H9 (cell line): ENCODE results near the gene SKAP1. TPM values are rescaled to one million over a fixed set of nuclear protein-coding genes. Genes with fewer than 3 reads are reported as not detected.

ENCODE experiments used
- DNase-seq: peaks from one replicate; pipeline ENCODE4 v3.0.0-alpha.2; 2017
- H2AFZ ChIP-seq: one replicate; pipeline ENCODE4 v1.6.1; 2013; ENCODE audit warnings: mild to moderate bottlenecking, low read length, control low read depth, moderate library complexity
- H2AK5ac ChIP-seq: 2 replicates; pipeline ENCODE4 v1.6.1; 2013; ENCODE audit warnings: low read length, control low read depth, mixed read lengths; ENCODE audit not compliant: insufficient read length
- H2BK120ac ChIP-seq: one replicate; pipeline ENCODE4 v1.6.1; 2013; ENCODE audit warnings: low read depth, mild to moderate bottlenecking, low read length, control low read depth, inconsistent platforms; ENCODE audit not compliant: poor library complexity, severe bottlenecking
- H2BK12ac ChIP-seq: 2 replicates; pipeline ENCODE4 v1.6.1; 2013; ENCODE audit warnings: low read length, control low read depth, mixed read lengths, low read depth; ENCODE audit not compliant: insufficient read length
- H2BK15ac ChIP-seq: 2 replicates; pipeline ENCODE4 v1.6.1; 2013; ENCODE audit warnings: low read depth, low read length, control low read depth
- H2BK20ac ChIP-seq: one replicate; pipeline ENCODE4 v1.6.1; 2013; ENCODE audit warnings: low read depth, mild to moderate bottlenecking, low read length, control low read depth, inconsistent platforms; ENCODE audit not compliant: poor library complexity, severe bottlenecking
- H2BK5ac ChIP-seq: 2 replicates; pipeline ENCODE4 v1.6.1; 2013; ENCODE audit warnings: low read length, control low read depth, mixed read lengths; ENCODE audit not compliant: insufficient read length
- H3K14ac ChIP-seq: 2 replicates; pipeline ENCODE4 v1.6.1; 2013; ENCODE audit warnings: low read length, control low read depth; ENCODE audit not compliant: insufficient read depth
- H3K18ac ChIP-seq: 2 replicates; pipeline ENCODE4 v1.6.1; 2013; ENCODE audit warnings: low read depth, mild to moderate bottlenecking, mixed read lengths, low read length, control low read depth; ENCODE audit not compliant: insufficient read length
- H3K23ac ChIP-seq: 2 replicates; pipeline ENCODE4 v1.6.1; 2013; ENCODE audit warnings: low read length, control low read depth, mixed read lengths, low read depth; ENCODE audit not compliant: insufficient read length
- H3K23me2 ChIP-seq: 2 replicates; pipeline ENCODE4 v1.6.1; 2013; ENCODE audit warnings: low read depth, mild to moderate bottlenecking, mixed read lengths, low read length, control low read depth; ENCODE audit not compliant: insufficient read length, poor library complexity, severe bottlenecking
- H3K27ac ChIP-seq: 2 replicates; pipeline ENCODE4 v1.5.1; 2013; ENCODE audit warnings: low read length, control low read depth, mixed read lengths, low read depth; ENCODE audit not compliant: insufficient read length
- H3K27me3 ChIP-seq: 2 replicates; pipeline ENCODE4 v1.6.1; 2013; ENCODE audit warnings: low read length, control low read depth, inconsistent platforms; ENCODE audit not compliant: insufficient read depth
- H3K4ac ChIP-seq: 2 replicates; pipeline ENCODE4 v1.6.1; 2013; ENCODE audit warnings: low read depth, mild to moderate bottlenecking, control low read depth, inconsistent platforms, low read length, moderate library complexity
- H3K4me1 ChIP-seq: 2 replicates; pipeline ENCODE4 v1.6.1; 2013; ENCODE audit warnings: low read length, control low read depth, inconsistent platforms; ENCODE audit not compliant: insufficient read depth
- H3K4me2 ChIP-seq: 2 replicates; pipeline ENCODE4 v1.6.1; 2013; ENCODE audit warnings: low read length, control low read depth, mixed read lengths; ENCODE audit not compliant: insufficient read length, insufficient read depth
- H3K56ac ChIP-seq: 2 replicates; pipeline ENCODE4 v1.6.1; 2013; ENCODE audit warnings: low read depth, mild to moderate bottlenecking, mixed read lengths, low read length, control low read depth; ENCODE audit not compliant: insufficient read length
- H3K79me1 ChIP-seq: 2 replicates; pipeline ENCODE4 v1.6.1; 2013; ENCODE audit warnings: low read depth, mild to moderate bottlenecking, moderate library complexity, low read length, control low read depth, inconsistent platforms; ENCODE audit not compliant: insufficient read depth, poor library complexity, severe bottlenecking
- H3K79me2 ChIP-seq: 2 replicates; pipeline ENCODE4 v1.6.1; 2013; ENCODE audit warnings: low read length, control low read depth, inconsistent platforms; ENCODE audit not compliant: insufficient read depth
- H3K9ac ChIP-seq: 2 replicates; pipeline ENCODE4 v1.6.1; 2013; ENCODE audit warnings: low read length, control low read depth, mixed read lengths; ENCODE audit not compliant: insufficient read length; ENCODE audit errors: extremely low read depth
- H3K9me3 ChIP-seq: one replicate; pipeline ENCODE4 v1.6.1; 2013; ENCODE audit warnings: low read depth, low read length, inconsistent platforms; ENCODE audit not compliant: control insufficient read depth
- H3T11ph ChIP-seq: one replicate; pipeline ENCODE4 v1.6.1; 2013; ENCODE audit warnings: mild to moderate bottlenecking, low read length, control low read depth, inconsistent platforms
- H4K20me1 ChIP-seq: one replicate; pipeline ENCODE4 v1.6.1; 2013; ENCODE audit not compliant: control insufficient read depth, insufficient read length, insufficient read depth
- H4K5ac ChIP-seq: 2 replicates; pipeline ENCODE4 v1.6.1; 2013; ENCODE audit warnings: low read depth, mild to moderate bottlenecking, mixed read lengths, low read length, control low read depth; ENCODE audit not compliant: insufficient read length
- H4K8ac ChIP-seq: replicated peaks from 2 replicates; pipeline ENCODE4 v1.6.1; 2013; ENCODE audit warnings: low read length, control low read depth, mixed read lengths, low read depth; ENCODE audit not compliant: insufficient read length
- H4K91ac ChIP-seq: 2 replicates; pipeline ENCODE4 v1.6.1; 2013; ENCODE audit warnings: low read depth, mild to moderate bottlenecking, moderate library complexity, mixed read lengths, low read length, control low read depth; ENCODE audit not compliant: insufficient read length
- H3K27ac Mint-ChIP-seq, 3 experiments: 2 replicates in 2 of 3; 3 replicates in 1 of 3; pipeline ENCODE4 v1.8.0; 2020 to 2021; ENCODE audit warnings: mixed read lengths in 3 of 3, mild to moderate bottlenecking in 1 of 3, moderate library complexity in 1 of 3
- H3K27me3 Mint-ChIP-seq: 2 replicates; pipeline ENCODE4 v1.8.0; 2021; ENCODE audit warnings: low read depth, mild to moderate bottlenecking, moderate library complexity, mixed read lengths
- H3K36me3 Mint-ChIP-seq, 3 experiments: 2 replicates in 2 of 3; 3 replicates in 1 of 3; pipeline ENCODE4 v1.8.0; 2020 to 2021; ENCODE audit warnings: low read depth in 3 of 3, mixed read lengths in 3 of 3; ENCODE audit not compliant: insufficient read depth in 1 of 3
- H3K4me1 Mint-ChIP-seq, 2 experiments: 2 replicates each; pipeline ENCODE4 v1.8.0; 2020; ENCODE audit warnings: mixed read lengths in 2 of 2
- H3K4me3 Mint-ChIP-seq, 2 experiments: 2 replicates in 1 of 2; 3 replicates in 1 of 2; pipeline ENCODE4 v1.8.0; 2020 to 2021; ENCODE audit warnings: mild to moderate bottlenecking in 2 of 2, mixed read lengths in 2 of 2, moderate library complexity in 1 of 2
- H3K9me3 Mint-ChIP-seq, 2 experiments: 2 replicates in 1 of 2; 3 replicates in 1 of 2; pipeline ENCODE4 v1.8.0; 2020; ENCODE audit warnings: mild to moderate bottlenecking in 2 of 2, mixed read lengths in 2 of 2, moderate library complexity in 1 of 2
- WGBS: extraction: QIAGEN DNeasy Blood & Tissue Kit; methylation state at CpG from one replicate; pipeline ENCODE4 v1.1.7; 2013; ENCODE audit warnings: missing lambda C conversion rate, low lambda C conversion rate, mixed read lengths; ENCODE audit not compliant: insufficient read length; ENCODE audit errors: extremely low coverage; 5-methylcytosine and 5-hydroxymethylcytosine counted together
- total RNA-seq: library from RNA; stranded (reverse); gene quantifications from 2 replicates; pipeline ENCODE4 v1.2.1, GENCODE V29; 2021
- TF ChIP-seq, protein P1 (sequence below): fragments of 200-600 bp; sonication (generic); conservative IDR thresholded peaks from 3 replicates; pipeline ENCODE4 v1.8.0; 2021; ENCODE audit warnings: antibody characterized with exemption, mild to moderate bottlenecking

The SKAP1 gene
- total RNA-seq, 1 experiment from 2014 or later, result not detected

DNA sequence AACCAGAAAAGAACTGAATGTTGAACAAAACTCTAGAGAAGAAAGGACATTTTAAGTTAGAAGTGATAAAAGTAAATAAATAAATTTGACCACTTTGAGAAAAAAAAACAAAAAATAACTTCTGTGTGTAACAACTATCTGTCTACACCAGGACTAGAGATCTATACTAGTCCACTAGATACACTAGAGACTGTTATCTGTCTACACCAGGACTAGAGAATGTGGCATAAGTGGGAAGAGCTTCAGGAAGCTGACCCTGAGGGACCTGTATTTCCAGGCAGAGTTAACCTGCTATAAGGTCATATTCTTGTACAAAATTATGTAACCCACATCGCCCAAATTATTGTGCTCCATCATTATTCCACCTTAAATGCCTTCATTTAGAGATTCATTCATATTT lies 160.8 kb downstream of the SKAP1 start:
- no peak overlapping the region for H4K91ac ChIP-seq
- no peaks in the 10 kb centered on the region for H4K20me1 ChIP-seq
- no peak overlapping the region for H2BK15ac ChIP-seq
- H4K8ac ChIP-seq, result no peak overlapping the region
- no peak overlapping the region for H3K4ac ChIP-seq
- no peak overlapping the region for H3K4me2 ChIP-seq
- H3K79me2 ChIP-seq, result no peaks in the 10 kb centered on the region
- H3K27me3 Mint-ChIP-seq, result peaks cover 7% of the 10 kb centered on the region
- DNase-seq, result no peak
- H3K14ac ChIP-seq, result no peak overlapping the region
- no peaks in the 10 kb centered on the region for H3K36me3 Mint-ChIP-seq
- WGBS, result no CpG with 5 or more reads among the region's 1 CpG
- no peak overlapping the region for H2BK12ac ChIP-seq
- H3K9me3 ChIP-seq, result no peaks in the 10 kb centered on the region
- H3T11ph ChIP-seq, result no peak overlapping the region
- H3K27ac ChIP-seq, result no peak overlapping the region
- no peak overlapping the region for H3K9ac ChIP-seq
- H2AK5ac ChIP-seq, result no peak overlapping the region
- no peak overlapping the region for H3K56ac ChIP-seq
- H3K27ac Mint-ChIP-seq, result no peak overlapping the region
- TF ChIP-seq, protein P1, sequence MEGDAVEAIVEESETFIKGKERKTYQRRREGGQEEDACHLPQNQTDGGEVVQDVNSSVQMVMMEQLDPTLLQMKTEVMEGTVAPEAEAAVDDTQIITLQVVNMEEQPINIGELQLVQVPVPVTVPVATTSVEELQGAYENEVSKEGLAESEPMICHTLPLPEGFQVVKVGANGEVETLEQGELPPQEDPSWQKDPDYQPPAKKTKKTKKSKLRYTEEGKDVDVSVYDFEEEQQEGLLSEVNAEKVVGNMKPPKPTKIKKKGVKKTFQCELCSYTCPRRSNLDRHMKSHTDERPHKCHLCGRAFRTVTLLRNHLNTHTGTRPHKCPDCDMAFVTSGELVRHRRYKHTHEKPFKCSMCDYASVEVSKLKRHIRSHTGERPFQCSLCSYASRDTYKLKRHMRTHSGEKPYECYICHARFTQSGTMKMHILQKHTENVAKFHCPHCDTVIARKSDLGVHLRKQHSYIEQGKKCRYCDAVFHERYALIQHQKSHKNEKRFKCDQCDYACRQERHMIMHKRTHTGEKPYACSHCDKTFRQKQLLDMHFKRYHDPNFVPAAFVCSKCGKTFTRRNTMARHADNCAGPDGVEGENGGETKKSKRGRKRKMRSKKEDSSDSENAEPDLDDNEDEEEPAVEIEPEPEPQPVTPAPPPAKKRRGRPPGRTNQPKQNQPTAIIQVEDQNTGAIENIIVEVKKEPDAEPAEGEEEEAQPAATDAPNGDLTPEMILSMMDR, result no peak
- H3K4me1 ChIP-seq, result no peaks in the 10 kb centered on the region
- no peak overlapping the region for H2AFZ ChIP-seq
- no peak overlapping the region for H4K5ac ChIP-seq
- H3K4me3 Mint-ChIP-seq, result no peak overlapping the region
- H2BK5ac ChIP-seq, result no peak overlapping the region
- no peaks in the 10 kb centered on the region for H3K79me1 ChIP-seq
- H2BK120ac ChIP-seq, result no peak overlapping the region
- no peak overlapping the region for H2BK20ac ChIP-seq
- H3K23ac ChIP-seq, result no peak overlapping the region
- H3K18ac ChIP-seq, result no peak overlapping the region
- no peaks in the 10 kb centered on the region for H3K23me2 ChIP-seq
- no peaks in the 10 kb centered on the region for H3K27me3 ChIP-seq
- H3K9me3 Mint-ChIP-seq, result no peaks in the 10 kb centered on the region
- peaks cover 0 to 8% of the 10 kb centered on the region in 2 experiments; a peak in 3 of 4 replicates for H3K4me1 Mint-ChIP-seq
